ENCODE data around the gene RAD51B.

Gene RAD51B

GRCh38 chr14:68622856-68623255, 803.3 kb downstream of the RAD51B start:
- no peaks in the 10 kb centered on the region for H3K36me3 ChIP-seq (ENCODE audit: control insufficient read depth, insufficient read depth, low read length, severe bottlenecking)
- no peaks in the 10 kb centered on the region for H3K27me3 ChIP-seq (replicated peaks; ENCODE audit: control insufficient read depth, insufficient read depth, low read length)
- H3K9ac ChIP-seq (ENCODE audit: low read length): no peak overlapping the region
- H3K4me1 ChIP-seq (ENCODE audit: control insufficient read depth, insufficient read depth, low read length): peaks cover 31% of the 10 kb centered on the region
- peaks cover 10% of the 10 kb centered on the region for H3K9me3 ChIP-seq (ENCODE audit: control insufficient read depth, low read length)
- DNase-seq (ENCODE audit: low read depth): no peak
- H3K4me3 ChIP-seq (ENCODE audit: low read length): no peak overlapping the region

GRCh38 chr14:68623307-68623706, 803.7 kb downstream of the RAD51B start:
- H3K36me3 ChIP-seq (ENCODE audit: control insufficient read depth, insufficient read depth, low read length, severe bottlenecking): no peaks in the 10 kb centered on the region
- peaks cover 5% of the 10 kb centered on the region for H3K9me3 ChIP-seq (ENCODE audit: control insufficient read depth, low read length)
- H3K4me1 ChIP-seq (ENCODE audit: control insufficient read depth, insufficient read depth, low read length): peaks cover 31% of the 10 kb centered on the region
- no peaks in the 10 kb centered on the region for H3K27me3 ChIP-seq (replicated peaks; ENCODE audit: control insufficient read depth, insufficient read depth, low read length)
- no peak overlapping the region for H3K4me3 ChIP-seq (ENCODE audit: low read length)
- H3K9ac ChIP-seq (ENCODE audit: low read length): no peak overlapping the region
- DNase-seq (ENCODE audit: low read depth): no peak

GRCh38 chr14:68623826-68624225, 804.2 kb downstream of the RAD51B start:
- Histone ChIP-seq H3K9ac (ENCODE audit: low read length) (no peak overlapping the region), H3K36me3 (ENCODE audit: control insufficient read depth, insufficient read depth, low read length, severe bottlenecking) (no peaks in the 10 kb centered on the region)

GRCh38 chr14:68624541-68625220, 805.1 kb downstream of the RAD51B start:
- Histone ChIP-seq H3K36me3 (ENCODE audit: control insufficient read depth, insufficient read depth, low read length, severe bottlenecking) (no peaks in the 10 kb centered on the region), H3K9ac (ENCODE audit: low read length) (no peak overlapping the region), H3K4me3 (ENCODE audit: low read length) (no peak overlapping the region), H3K27me3 (replicated peaks; ENCODE audit: control insufficient read depth, insufficient read depth, low read length) (no peaks in the 10 kb centered on the region), H3K9me3 (ENCODE audit: control insufficient read depth, low read length) (no peaks in the 10 kb centered on the region), H3K4me1 (ENCODE audit: control insufficient read depth, insufficient read depth, low read length) (peaks cover 26% of the 10 kb centered on the region)
- no peak for DNase-seq (ENCODE audit: low read depth)

More at GRCh38 chr14:68623826-68624225, 804.2 kb downstream of the RAD51B start:
- H3K9me3 ChIP-seq (ENCODE audit: control insufficient read depth, low read length): peaks cover under 1% of the 10 kb centered on the region
- no peaks in the 10 kb centered on the region for H3K27me3 ChIP-seq (replicated peaks; ENCODE audit: control insufficient read depth, insufficient read depth, low read length)
- DNase-seq (ENCODE audit: low read depth): no peak
- H3K4me3 ChIP-seq (ENCODE audit: low read length): no peak overlapping the region
- H3K4me1 ChIP-seq (ENCODE audit: control insufficient read depth, insufficient read depth, low read length): peaks cover 31% of the 10 kb centered on the region

- H3K4me1 ChIP-seq (ENCODE audit: control insufficient read depth, insufficient read depth, low read length): peaks cover 24% of the 10 kb centered on the region
- H3K4me3 ChIP-seq (ENCODE audit: low read length): no peak overlapping the region
- DNase-seq (ENCODE audit: low read depth): no peak
- H3K9me3 ChIP-seq (ENCODE audit: control insufficient read depth, low read length): no peaks in the 10 kb centered on the region
- no peak overlapping the region for H3K9ac ChIP-seq (ENCODE audit: low read length)
- H3K36me3 ChIP-seq (ENCODE audit: control insufficient read depth, insufficient read depth, low read length, severe bottlenecking): no peaks in the 10 kb centered on the region
- H3K27me3 ChIP-seq (replicated peaks; ENCODE audit: control insufficient read depth, insufficient read depth, low read length): no peaks in the 10 kb centered on the region
These were observed 805.9 kb downstream of the RAD51B start for GRCh38 chr14:68625366-68626090.

GRCh38 chr14:68626386-68626785, 806.8 kb downstream of the RAD51B start:
- DNase-seq (ENCODE audit: low read depth): no peak
- Histone ChIP-seq H3K36me3 (ENCODE audit: control insufficient read depth, insufficient read depth, low read length, severe bottlenecking) (no peaks in the 10 kb centered on the region), H3K4me3 (ENCODE audit: low read length) (no peak overlapping the region)

GRCh38 chr14:68627050-68627867, 807.7 kb downstream of the RAD51B start:
- Histone ChIP-seq H3K9me3 (ENCODE audit: control insufficient read depth, low read length) (no peaks in the 10 kb centered on the region), H3K27me3 (replicated peaks; ENCODE audit: control insufficient read depth, insufficient read depth, low read length) (no peaks in the 10 kb centered on the region), H3K36me3 (ENCODE audit: control insufficient read depth, insufficient read depth, low read length, severe bottlenecking) (no peaks in the 10 kb centered on the region), H3K4me3 (ENCODE audit: low read length) (no peak overlapping the region), H3K4me1 (ENCODE audit: control insufficient read depth, insufficient read depth, low read length) (peaks cover 32% of the 10 kb centered on the region), H3K9ac (ENCODE audit: low read length) (no peak overlapping the region)
- DNase-seq (ENCODE audit: low read depth): no peak

More at GRCh38 chr14:68626386-68626785, 806.8 kb downstream of the RAD51B start:
- no peaks in the 10 kb centered on the region for H3K9me3 ChIP-seq (ENCODE audit: control insufficient read depth, low read length)
- H3K4me1 ChIP-seq (ENCODE audit: control insufficient read depth, insufficient read depth, low read length): peaks cover 25% of the 10 kb centered on the region
- no peaks in the 10 kb centered on the region for H3K27me3 ChIP-seq (replicated peaks; ENCODE audit: control insufficient read depth, insufficient read depth, low read length)
- H3K9ac ChIP-seq (ENCODE audit: low read length): no peak overlapping the region

GRCh38 chr14:68627868-68628604, 808.5 kb downstream of the RAD51B start:
- H3K27me3 ChIP-seq (replicated peaks; ENCODE audit: control insufficient read depth, insufficient read depth, low read length): no peaks in the 10 kb centered on the region
- no peak overlapping the region for H3K4me3 ChIP-seq (ENCODE audit: low read length)
- H3K36me3 ChIP-seq (ENCODE audit: control insufficient read depth, insufficient read depth, low read length, severe bottlenecking): no peaks in the 10 kb centered on the region
- H3K4me1 ChIP-seq (ENCODE audit: control insufficient read depth, insufficient read depth, low read length): peaks cover 40% of the 10 kb centered on the region
- DNase-seq (ENCODE audit: low read depth): no peak
- no peaks in the 10 kb centered on the region for H3K9me3 ChIP-seq (ENCODE audit: control insufficient read depth, low read length)
- no peak overlapping the region for H3K9ac ChIP-seq (ENCODE audit: low read length)

- H3K9ac ChIP-seq (ENCODE audit: low read length): no peak overlapping the region
- no peak overlapping the region for H3K4me3 ChIP-seq (ENCODE audit: low read length)
- H3K4me1 ChIP-seq (ENCODE audit: control insufficient read depth, insufficient read depth, low read length): peaks cover 47% of the 10 kb centered on the region
- no peaks in the 10 kb centered on the region for H3K9me3 ChIP-seq (ENCODE audit: control insufficient read depth, low read length)
- no peaks in the 10 kb centered on the region for H3K36me3 ChIP-seq (ENCODE audit: control insufficient read depth, insufficient read depth, low read length, severe bottlenecking)
- no peak for DNase-seq (ENCODE audit: low read depth)
- H3K27me3 ChIP-seq (replicated peaks; ENCODE audit: control insufficient read depth, insufficient read depth, low read length): no peaks in the 10 kb centered on the region
These were observed 809.2 kb downstream of the RAD51B start for GRCh38 chr14:68628605-68629310.

GRCh38 chr14:68630081-68630571, 810.5 kb downstream of the RAD51B start:
- no peak for DNase-seq (ENCODE audit: low read depth)
- no peaks in the 10 kb centered on the region for H3K9me3 ChIP-seq (ENCODE audit: control insufficient read depth, low read length)
- H3K4me3 ChIP-seq (ENCODE audit: low read length): no peak overlapping the region
- no peaks in the 10 kb centered on the region for H3K27me3 ChIP-seq (replicated peaks; ENCODE audit: control insufficient read depth, insufficient read depth, low read length)
- H3K9ac ChIP-seq (ENCODE audit: low read length): no peak overlapping the region
- peaks cover 50% of the 10 kb centered on the region for H3K4me1 ChIP-seq (ENCODE audit: control insufficient read depth, insufficient read depth, low read length)
- H3K36me3 ChIP-seq (ENCODE audit: control insufficient read depth, insufficient read depth, low read length, severe bottlenecking): no peaks in the 10 kb centered on the region
